CD4-positive, alpha-beta T cell treated with Interleukin-1 beta for 1 hour (primary cell): ENCODE data around the gene CNOT2.

Experiments
- DNase-seq, 2 donors: peaks; one replicate each; pipeline ENCODE4 v3.0.0-alpha.2; 2020 to 2022

Gene CNOT2

DNA sequence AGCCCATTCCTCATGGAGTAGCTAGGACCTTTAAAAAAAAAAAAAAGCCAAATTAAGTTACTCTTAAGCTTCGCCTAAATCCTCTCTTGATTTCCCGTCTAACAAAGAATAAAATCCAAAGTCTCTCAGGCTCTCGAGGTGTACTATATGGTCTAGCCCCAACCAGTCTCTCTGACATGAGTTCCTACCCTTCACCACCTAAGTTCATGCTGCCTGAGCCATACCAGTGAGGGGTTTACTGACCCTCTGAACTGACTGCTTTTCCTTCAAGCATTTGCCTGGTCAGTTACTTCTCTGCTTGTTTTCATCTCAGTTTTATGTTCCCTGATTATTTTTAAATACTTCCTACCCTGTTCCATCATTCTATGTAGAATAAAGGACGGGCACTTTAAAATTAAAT, 64.6 kb downstream of the CNOT2 start:
- DNase-seq: no peak

DNA sequence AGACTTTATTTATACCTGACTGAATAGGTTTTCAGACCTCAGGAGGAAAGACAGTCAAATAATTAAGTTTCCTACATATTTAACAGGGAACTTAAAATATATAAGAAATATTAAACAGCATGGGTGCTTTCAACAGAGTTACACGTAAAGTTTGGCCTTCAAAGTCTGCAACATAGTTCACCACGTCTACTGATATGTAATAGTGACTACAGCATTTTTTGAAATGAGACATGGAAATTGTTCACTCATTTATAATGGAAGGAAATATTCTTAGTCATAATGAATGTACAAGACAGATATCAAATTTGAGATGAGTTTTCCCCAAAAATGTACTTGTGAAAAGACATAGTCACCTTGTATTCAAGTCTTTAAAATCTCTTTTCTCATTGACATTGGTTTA, 66.1 kb downstream of the CNOT2 start:
- DNase-seq: no peak

DNA sequence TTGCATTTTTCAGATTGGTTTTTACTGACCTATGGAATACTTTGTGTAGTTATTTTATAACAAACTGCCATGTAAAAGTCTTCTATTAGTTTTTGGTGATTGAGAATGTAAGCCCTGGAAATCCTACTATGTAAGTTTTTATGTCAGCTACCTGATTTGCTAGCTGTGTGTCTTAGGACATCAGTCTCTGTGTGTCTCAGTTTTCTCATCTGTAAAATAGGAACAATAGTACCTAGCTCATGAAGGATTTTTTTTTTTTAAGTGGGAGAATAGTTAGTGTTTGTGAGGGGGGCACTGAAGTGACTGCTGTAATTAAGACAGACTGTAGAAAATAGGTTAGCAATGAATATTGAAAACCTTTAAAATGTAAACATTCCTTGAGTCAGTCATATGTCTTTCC, 70.9 kb downstream of the CNOT2 start:
- no peak for DNase-seq

DNA sequence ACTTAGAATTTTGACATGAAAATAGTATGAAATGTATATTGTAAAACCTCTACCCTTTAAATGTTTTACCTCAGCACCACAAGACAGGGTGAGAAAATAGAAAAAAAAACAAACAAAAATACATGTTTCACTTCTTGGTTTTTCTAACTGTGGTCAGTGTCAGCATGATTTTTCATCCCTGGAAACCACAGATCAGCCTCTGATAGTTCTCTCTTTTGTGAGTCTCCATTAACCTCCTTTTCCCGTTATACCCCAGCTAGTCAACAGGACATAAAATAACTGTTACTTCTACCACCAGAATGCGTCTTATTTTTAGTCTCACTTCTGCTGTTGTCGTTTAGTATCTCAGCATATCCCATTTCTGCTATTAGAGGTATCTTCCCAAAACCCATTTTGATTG, 74.5 kb downstream of the CNOT2 start:
- peak in 1 of 2 donors; percentile 4 for DNase-seq

DNA sequence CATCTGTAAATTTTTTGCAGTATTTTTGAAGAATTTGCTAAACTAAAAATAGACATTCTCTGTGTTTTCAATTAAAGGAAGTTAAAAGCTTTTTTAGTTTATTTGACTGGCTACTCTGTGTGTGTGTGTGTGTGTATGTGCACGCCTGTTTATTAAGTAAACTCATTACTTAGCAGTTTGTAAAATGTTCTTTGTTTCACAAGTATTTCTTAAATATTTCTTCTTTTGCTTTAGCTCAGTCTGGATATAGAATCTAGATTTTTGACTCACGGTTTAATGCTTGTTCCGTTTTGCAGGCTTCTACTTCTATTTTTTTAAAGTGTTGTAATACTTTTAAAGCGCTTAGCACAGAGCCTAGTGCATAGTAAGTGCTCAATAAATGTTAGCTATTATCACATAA, 76.4 kb downstream of the CNOT2 start:
- DNase-seq: no peak

DNA sequence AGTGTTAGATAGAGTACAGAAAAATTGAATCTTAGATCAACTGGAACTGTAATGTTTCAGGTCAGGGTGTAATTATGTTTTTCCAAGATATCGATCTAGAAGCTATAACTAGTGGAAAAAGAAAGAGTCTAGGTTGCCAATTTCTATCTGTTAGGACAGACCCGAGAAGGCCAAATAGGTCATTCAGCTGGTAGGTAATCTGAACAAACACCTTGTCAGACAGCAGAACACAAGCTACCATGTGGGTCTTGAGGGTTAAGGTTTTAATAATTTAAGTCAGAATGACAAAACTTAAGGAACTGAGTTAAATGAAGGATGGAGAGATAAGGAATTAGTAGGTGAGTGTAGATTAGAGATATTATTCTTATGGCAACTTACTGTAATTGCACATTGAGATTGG, 78.0 kb downstream of the CNOT2 start:
- DNase-seq: no peak

DNA sequence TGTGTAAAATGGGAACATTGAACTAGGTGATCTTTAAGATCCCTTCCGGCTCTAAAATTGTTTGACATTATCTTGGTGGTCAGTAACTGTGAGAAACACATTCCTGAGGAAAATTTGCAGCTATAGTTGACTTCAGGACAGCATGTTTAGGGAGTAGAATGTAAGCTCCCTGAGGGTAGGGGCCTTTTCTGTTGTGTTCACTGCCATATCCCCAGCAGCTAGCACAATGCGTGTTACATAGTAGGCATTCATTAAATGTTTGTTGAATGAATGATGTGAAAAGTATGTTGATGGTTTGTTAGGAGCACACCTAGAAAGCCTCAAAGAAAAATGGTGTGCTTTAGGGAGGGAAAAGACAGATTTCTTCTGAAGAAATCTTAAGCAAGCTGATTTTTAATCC, 84.3 kb downstream of the CNOT2 start:
- no peak for DNase-seq

DNA sequence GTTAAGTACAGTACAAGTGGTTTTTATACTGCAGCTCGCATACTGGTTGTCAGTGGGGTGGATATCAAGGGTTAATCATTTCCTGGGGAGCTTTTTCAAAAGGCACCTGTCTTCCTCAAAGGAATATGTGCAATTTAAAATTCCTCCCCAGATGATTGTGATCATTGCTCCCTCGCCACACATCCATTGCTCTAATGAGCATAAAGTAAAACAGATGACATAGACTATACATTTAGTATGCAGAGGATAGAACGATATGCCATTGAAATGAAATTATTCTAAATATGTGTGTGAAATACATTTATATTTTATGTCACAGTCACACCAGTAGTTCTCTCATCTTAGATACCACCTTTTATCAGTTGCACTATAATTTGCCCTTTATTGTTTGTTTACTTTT, 86.5 kb downstream of the CNOT2 start:
- DNase-seq: no peak

DNA sequence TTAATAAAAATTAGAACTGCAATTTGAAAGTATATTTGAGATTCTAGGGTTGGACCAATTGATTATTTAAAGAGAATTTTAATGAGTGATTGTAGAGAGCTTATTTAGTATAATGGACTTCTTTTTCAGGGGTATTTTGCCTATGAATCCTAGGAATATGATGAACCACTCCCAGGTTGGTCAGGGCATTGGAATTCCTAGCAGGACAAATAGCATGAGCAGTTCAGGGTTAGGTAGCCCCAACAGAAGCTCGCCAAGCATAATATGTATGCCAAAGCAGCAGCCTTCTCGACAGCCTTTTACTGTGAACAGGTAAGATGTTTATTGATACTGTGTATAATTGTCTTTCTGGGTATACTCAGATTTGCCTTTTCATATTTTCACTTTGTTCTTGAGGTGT, 86.9 kb downstream of the CNOT2 start:
- no peak for DNase-seq

DNA sequence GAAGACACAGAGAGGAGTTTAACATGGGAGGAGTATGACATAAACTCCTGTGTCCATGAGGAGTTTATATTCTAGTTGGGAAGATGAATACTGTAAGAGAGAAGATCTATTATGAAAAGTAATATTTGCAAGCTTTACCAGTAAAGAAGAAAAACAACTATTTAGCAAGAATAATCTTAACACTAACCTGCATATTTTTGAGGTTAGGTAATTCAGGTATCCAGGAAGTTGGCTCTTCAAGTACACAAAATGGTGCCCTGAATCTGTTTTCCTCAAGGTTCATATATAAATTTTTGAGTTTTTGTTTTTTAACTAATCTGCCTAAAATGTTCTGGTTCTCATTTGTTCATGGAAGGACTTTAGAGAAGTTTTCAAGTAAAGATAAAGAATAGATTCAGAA, 89.0 kb downstream of the CNOT2 start:
- DNase-seq: no peak

DNA sequence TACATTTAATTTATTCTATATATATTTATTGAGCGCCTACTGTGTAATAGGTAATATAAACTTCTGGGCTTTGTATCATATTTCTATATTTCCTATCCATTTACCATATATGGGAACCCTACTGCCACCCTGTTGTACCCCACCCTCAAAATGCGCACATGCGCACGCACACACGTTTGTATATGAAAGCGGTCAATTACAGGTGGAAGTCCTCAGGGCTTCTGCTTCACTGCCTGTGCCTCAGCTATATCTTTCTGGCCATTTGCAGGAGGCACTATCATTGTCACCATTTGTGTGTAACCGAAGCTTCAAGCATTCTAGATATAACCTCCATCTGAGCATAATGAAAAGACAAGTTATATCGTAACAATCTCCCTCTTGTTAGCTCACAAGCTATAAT, 91.5 kb downstream of the CNOT2 start:
- no peak for DNase-seq

DNA sequence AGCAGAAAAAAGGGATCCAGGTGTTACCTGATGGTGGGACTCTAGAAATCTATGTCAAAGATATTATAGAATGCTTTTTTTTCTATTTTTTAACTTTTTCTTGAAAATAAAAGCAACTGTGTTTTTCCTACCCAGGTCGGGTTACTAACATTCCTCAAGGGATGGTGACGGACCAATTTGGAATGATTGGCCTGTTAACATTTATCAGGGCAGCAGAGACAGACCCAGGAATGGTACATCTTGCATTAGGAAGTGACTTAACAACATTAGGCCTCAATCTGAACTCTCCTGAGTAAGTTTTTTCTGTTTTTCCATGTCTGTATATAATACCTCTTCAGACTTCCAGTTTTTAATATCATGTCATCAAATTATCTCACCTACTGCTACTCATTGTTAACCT, 95.3 kb downstream of the CNOT2 start:
- no peak for DNase-seq

DNA sequence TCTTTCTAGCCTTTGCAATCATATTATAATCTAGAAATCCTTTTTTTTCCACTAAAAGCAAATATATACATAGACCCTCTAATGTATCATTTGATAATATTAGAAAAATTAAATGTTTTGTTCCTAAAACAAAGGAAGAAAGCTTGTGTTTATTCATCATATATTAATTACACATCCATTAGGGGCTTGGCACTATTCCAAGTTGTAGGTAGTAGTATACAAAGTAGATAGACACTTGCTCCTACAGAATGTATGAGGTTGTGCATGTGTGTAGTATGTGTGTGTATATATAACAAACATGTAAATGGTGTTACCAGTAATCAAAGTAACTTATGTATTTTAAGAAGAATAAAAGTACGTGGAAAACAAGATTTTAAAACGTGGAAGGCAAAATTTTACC, 107.8 kb downstream of the CNOT2 start:
- DNase-seq: no peak

DNA sequence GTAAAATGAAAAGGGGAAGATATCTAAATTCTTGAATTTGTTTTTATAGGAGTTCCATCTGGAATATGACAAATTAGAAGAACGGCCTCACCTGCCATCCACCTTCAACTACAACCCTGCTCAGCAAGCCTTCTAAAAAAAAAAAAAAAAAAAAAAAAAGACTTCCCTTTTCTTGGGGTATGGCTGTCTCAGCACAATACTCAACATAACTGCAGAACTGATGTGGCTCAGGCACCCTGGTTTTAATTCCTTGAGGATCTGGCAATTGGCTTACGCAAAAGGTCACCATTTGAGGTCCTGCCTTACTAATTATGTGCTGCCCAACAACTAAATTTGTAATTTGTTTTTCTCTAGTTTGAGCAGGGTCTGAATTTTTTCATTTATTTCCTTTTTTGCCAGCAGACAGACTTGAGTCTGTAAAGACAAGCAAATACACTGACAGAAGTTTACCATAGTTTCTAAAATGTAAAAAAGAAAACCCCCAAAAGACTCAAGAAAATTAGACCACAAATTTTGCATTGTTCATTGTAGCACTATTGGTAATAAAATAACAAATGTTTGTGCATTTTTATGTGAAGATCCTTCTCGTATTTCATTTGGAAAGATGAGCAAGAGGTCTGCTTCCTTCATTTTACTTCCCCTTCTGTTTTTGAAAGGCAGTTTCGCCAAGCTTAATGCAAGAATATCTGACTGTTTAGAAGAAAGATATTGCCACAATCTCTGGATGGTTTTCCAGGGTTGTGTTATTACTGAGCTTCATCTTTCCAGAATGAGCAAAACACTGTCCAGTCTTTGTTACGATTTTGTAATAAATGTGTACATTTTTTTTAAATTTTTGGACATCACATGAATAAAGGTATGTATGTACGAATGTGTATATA, 110.8 kb downstream of the CNOT2 start:
- DNase-seq: no peak

DNA sequence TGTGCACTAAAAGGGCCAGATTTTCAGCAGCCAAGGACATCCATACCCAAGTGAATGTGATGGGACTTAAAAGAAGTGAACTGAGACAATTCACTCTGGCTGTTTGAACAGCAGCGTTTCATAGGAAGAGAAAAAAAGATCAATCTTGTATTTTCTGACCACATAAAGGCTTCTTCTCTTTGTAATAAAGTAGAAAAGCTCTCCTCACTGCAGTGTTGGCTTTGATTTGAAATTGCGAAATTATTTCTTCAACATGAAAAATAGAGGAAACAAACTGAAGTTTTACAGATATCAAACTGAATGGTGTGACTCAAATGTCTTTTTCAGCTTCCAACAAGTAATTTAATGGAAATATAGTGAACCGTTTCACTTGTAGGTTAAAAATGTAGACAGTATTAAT, 111.6 kb downstream of the CNOT2 start:
- no peak for DNase-seq

DNA sequence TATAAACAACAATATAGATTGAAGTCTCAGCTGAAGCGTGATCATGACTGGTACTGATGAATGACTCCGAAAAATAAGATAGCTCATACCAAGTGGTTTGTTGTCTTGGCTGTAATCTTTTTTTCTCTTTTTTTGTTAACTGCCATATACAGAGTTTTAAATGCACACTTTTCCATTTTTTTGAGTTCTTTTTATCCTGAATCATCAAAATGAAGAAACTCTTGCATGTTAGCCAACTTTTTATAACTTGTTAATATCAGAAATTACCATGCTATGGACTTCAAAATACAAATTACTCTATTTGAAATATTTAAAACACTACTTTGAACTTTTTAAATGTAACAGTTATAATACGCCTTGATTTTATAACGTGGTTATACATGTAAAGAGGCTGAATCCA, 112.7 kb downstream of the CNOT2 start:
- no peak for DNase-seq

DNA sequence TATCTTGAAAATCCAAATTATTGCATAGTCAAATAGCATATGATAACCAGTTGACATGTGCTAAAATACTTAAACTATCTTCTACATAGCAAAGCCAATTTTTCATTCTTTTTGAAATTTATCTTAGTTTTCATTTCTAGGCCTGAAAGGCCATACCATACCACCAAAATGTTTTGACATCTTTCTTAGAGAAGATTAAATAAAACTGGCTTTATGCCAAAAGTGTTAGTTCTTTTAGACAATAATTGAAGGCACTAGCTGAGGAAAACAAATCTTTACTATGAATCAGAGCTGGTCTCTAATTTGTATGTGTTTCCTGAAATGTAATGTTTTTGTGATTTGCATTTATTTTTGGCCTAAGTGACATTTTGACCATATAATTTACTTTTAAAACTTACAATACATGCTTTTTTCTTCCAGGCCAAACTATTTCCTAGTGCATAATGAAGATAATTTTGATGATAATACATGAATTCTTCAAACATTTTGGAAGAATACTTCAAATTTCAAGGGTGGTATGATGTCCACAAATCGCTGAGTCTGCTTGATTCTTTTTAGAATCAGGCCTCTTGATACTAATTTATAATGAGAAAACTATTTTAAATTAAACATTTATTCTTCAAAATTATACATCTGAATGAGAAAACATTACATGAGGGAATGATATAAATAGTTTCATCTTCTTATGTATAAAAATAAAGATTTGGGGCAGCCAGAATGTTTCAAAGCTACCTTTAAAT, 116.4 kb downstream of the CNOT2 start:
- DNase-seq: no peak

DNA sequence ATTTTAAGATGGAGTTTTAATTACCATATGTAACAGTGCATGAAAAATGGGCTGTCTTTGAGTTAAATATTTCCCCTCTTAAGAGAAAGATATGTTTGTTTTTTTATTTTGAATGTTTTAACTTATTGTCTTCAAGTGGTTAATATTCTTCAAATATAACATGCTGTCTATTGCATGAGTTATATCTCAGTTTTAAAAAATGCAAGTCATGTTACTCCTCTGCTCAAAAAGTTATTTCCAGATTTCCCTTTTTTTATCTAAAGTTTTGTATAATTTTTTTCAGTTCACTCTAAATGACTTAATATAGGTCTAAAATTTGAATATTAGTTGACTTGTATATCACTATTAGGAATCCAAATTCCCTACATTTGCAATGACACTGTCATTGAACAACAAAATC, 117.0 kb downstream of the CNOT2 start:
- no peak for DNase-seq

DNA sequence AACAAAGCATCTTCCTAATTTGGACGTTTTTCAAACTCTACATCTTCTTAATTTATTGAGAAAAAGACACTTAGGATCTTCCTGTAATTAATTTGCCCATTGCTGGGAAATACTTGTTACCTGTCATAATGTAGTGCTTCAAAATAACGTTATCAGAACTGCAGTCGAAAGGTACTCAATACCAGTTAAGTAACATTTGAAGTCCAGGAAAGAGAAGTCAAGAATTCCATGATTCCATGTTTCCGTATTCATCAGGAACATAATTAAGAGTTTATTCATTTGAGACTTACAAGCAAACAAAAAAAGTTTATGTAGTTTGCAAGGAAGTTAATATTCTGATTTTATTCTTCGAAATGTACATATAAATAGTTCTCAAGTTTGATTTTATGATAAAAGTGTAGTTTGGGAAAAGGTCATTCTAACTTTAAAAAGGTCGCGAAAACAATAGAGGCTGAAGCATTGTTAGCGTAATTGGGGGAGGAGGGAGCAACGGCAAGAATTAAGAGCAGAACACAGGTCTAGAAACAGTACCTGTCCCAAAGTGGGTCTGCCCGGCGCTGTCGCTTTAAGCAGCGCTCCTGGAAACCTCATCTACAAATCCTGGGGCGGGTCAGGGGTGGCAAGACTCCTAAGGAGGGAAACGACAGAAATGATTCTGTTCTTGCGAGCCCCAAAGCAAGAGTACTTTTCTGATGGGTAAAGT, 121.6 kb downstream of the CNOT2 start:
- DNase-seq: no peak

DNA sequence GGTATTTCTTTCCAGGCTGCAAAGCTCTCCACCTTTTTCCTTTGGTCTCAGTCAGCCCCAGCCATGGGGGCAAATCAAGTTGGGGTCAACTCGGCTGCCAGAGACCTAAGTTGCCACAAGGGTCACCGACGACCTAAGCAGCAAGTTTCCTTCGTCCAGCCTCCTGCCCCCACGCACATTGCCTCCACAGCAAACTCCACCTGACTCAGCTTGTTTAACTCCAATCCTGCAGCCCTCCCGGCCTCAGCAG, 122.1 kb downstream of the CNOT2 start:
- DNase-seq: no peak

DNA sequence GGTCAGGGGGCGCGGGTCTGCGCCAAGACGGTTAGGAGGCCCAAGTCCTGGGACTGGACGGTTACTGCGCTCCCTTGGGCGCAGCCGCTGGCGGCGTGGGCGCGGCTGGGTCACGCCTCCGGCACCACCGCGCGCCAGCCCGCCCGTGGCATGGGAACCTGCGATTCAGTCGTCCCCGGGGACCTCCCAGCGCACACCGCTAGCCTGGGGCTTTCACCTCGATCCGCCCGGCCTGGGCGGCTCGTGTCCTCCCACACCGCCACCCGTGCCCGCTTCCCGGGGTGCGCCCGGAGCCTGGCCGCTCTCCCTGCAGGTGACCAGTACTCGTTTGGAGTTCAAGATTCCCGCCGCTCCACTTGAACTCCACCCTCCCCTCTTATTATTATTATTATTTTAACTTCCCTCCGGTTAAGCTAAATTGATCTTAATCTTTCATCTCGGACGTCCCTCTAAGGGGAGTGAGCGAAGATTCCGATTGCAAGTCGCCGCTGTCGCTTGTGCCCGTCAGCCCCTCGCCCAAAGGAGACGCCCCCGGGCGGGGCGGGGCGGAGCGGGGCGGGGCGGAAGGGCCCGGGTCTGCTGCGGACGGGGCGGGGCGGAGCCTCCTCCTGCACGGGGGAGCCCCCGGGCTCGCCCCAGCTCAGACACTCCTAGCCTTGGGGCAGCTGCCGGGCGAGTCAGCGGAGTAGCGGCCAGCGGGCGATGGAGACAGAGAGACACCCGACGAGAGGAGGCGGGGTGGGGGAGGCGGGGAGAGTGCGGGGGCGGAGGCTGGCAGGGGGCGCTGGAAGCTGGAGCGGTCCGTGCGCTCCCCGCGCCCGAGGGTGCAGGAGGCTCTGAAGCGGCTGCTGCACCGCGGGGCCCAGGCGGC, 122.7 kb downstream of the CNOT2 start, which contains the start of gene KCNMB4:
TSS of gene KCNMB4 (plus strand) at position 643 of the 871 bp plus-strand sequence. CDS start 445 bp downstream, outside the sequence.
- peak; percentile 64 to 70 for DNase-seq

DNA sequence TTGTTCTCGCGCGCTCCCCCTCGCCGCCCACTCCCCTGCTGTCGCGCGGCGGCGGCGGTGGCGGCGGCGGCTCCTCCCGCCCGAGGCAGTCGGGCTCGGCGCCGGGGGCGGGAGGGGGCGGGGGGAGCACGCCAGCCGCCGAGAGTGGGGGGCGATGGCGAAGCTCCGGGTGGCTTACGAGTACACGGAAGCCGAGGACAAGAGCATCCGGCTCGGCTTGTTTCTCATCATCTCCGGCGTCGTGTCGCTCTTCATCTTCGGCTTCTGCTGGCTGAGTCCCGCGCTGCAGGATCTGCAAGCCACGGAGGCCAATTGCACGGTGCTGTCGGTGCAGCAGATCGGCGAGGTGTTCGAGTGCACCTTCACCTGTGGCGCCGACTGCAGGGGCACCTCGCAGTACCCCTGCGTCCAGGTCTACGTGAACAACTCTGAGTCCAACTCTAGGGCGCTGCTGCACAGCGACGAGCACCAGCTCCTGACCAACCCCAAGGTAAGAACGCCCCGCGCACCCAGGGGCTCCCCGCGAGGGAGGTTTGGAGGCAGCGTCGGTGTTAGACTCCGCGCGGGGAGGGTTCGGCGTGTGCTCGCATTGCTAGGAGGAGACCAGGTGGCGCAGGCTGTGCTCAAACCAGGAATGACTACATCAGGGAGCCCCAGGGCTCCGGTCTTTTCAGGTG, 123.5 kb downstream of the CNOT2 start:
- peak; percentile 55 to 59 for DNase-seq
